ENCODE data around the gene FGR.
"Not testable (repeated sequence)": the region's sequence is repeated elsewhere in the genome, so short reads cannot be mapped to it uniquely, and the experiment has no call there.

The FGR gene

GRCh38 chr1:27634985-27635367 lies at the start of gene FGR:
TSS of gene FGR (minus strand) at chr1:27635185. CDS start at chr1:27623916, 11,269 bp downstream.
- in situ Hi-C loops (cut with MboI; ENCODE audit: low sequenced_read_pairs), result no loop called here

- in situ Hi-C loops (cut with MboI; ENCODE audit: low sequenced_read_pairs), result no loop called here
Observed at GRCh38 chr1:27684176-27684575, 49.2 kb upstream of the FGR start.

GRCh38 chr1:27682351-27682944 lies 47.5 kb upstream of the FGR start:
- in situ Hi-C loops (cut with MboI; ENCODE audit: low sequenced_read_pairs), result no loop called here

- in situ Hi-C loops (cut with MboI; ENCODE audit: low sequenced_read_pairs), result not testable (repeated sequence)
Observed at GRCh38 chr1:27681580-27681979, 46.6 kb upstream of the FGR start.

GRCh38 chr1:27680225-27680791 lies 45.3 kb upstream of the FGR start:
- in situ Hi-C loops (cut with MboI; ENCODE audit: low sequenced_read_pairs), result not testable (repeated sequence)

- in situ Hi-C loops (cut with MboI; ENCODE audit: low sequenced_read_pairs), result no loop called here
Observed at GRCh38 chr1:27678747-27679146, 43.8 kb upstream of the FGR start.

GRCh38 chr1:27676410-27676809 lies 41.4 kb upstream of the FGR start:
- in situ Hi-C loops (cut with MboI; ENCODE audit: low sequenced_read_pairs), result no loop called here

- in situ Hi-C loops (cut with MboI; ENCODE audit: low sequenced_read_pairs), result no loop called here
Observed at GRCh38 chr1:27672750-27673112, 37.7 kb upstream of the FGR start.

- in situ Hi-C loops (cut with MboI; ENCODE audit: low sequenced_read_pairs), result no loop called here
Observed at GRCh38 chr1:27671964-27672749, 37.2 kb upstream of the FGR start, which contains the start of gene IFI6. TSS of gene IFI6 (minus strand) at chr1:27672192. CDS start at chr1:27669314, 2,878 bp downstream.

GRCh38 chr1:27669876-27670275 lies 34.9 kb upstream of the FGR start:
- in situ Hi-C loops (cut with MboI; ENCODE audit: low sequenced_read_pairs), result loop anchor here (10.0 kb wide), 1 partner anchor 275 kb away; the partner anchor contains the start of gene GPR3

GRCh38 chr1:27668808-27669723 lies 34.1 kb upstream of the FGR start:
- in situ Hi-C loops (cut with MboI; ENCODE audit: low sequenced_read_pairs), result loop anchor here (10.0 kb wide), 1 partner anchor 274 kb away; the partner anchor contains the start of gene GPR3

- in situ Hi-C loops (cut with MboI; ENCODE audit: low sequenced_read_pairs), result loop anchor here (10.0 kb wide), 1 partner anchor 273 kb away; the partner anchor contains the start of gene GPR3
Observed at GRCh38 chr1:27668121-27668807, 33.3 kb upstream of the FGR start.

- in situ Hi-C loops (cut with MboI; ENCODE audit: low sequenced_read_pairs), result loop anchor here (10.0 kb wide), 1 partner anchor 272 kb away; the partner anchor contains the start of gene GPR3
Observed at GRCh38 chr1:27666791-27667254, 31.8 kb upstream of the FGR start.

GRCh38 chr1:27666294-27666693 lies 31.3 kb upstream of the FGR start:
- in situ Hi-C loops (cut with MboI; ENCODE audit: low sequenced_read_pairs), result loop anchor here (10.0 kb wide), 1 partner anchor 271 kb away; the partner anchor contains the start of gene GPR3

GRCh38 chr1:27665016-27665651 lies 30.1 kb upstream of the FGR start:
- in situ Hi-C loops (cut with MboI; ENCODE audit: low sequenced_read_pairs), result loop anchor here (10.0 kb wide), 1 partner anchor 270 kb away; the partner anchor contains the start of gene GPR3

- in situ Hi-C loops (cut with MboI; ENCODE audit: low sequenced_read_pairs), result loop anchor here (10.0 kb wide), 1 partner anchor 269 kb away; the partner anchor contains the start of gene GPR3
Observed at GRCh38 chr1:27664291-27664690, 29.3 kb upstream of the FGR start.

GRCh38 chr1:27662707-27663393 lies 27.9 kb upstream of the FGR start:
- in situ Hi-C loops (cut with MboI; ENCODE audit: low sequenced_read_pairs), result loop anchor here (10.0 kb wide), 1 partner anchor 268 kb away; the partner anchor contains the start of gene GPR3

- in situ Hi-C loops (cut with MboI; ENCODE audit: low sequenced_read_pairs), result loop anchor here (10.0 kb wide), 1 partner anchor 267 kb away; the partner anchor contains the start of gene GPR3
Observed at GRCh38 chr1:27662261-27662660, 27.3 kb upstream of the FGR start.

Data from HL-60/S4 treated with retinoic acid at 250 ng/mL for 4 days and 3 days (cell line).